Epithelial cell of proximal tubule (primary cell): Measurements from ENCODE around the gene MFN2. TPM values are rescaled to one million over a fixed set of nuclear protein-coding genes. Genes with fewer than 3 reads are reported as not detected.

Source experiments
- DNase-seq: peaks from one replicate; pipeline ENCODE4 v3.0.0-alpha.2; 2011; ENCODE audit warnings: low read depth
- H3K4me3 ChIP-seq: 2 replicates; pipeline ENCODE4 v1.5.1; 2011; ENCODE audit warnings: low read depth, mild to moderate bottlenecking, low read length
- total RNA-seq: library from RNA; depleted of rRNA; stranded (reverse); fragments of >200 nt; gene quantifications from 2 replicates; pipeline ENCODE4 v1.2.3, GENCODE V29; 2015
- TF ChIP-seq, protein P1 (sequence below): conservative IDR thresholded peaks from 2 replicates; pipeline ENCODE4 v1.5.1; 2012; ENCODE audit warnings: low read depth, mild to moderate bottlenecking, low read length

The MFN2 gene
- total RNA-seq, 1 donor from 2014 or later: 53.6 TPM

DNA sequence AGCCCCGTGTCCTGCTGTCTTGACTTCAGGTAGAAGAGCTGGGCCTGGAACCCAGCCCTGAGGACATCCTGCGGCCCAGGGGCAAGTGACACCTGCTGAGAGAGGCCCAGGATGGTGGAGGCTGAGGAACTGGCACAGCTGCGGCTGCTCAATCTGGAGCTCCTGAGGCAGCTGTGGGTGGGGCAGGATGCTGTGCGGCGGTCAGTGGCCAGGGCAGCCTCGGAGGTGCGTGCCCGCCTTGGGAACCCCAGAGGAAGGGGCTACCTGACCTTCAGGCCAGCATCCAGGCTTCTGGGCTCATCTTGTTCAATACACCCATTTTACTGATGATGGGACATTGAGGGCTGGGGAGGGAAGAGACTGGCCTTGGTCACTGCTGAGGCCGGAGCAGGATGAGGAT lies 41.4 kb downstream of the MFN2 start:
- no peak for DNase-seq
- no peak overlapping the region for H3K4me3 ChIP-seq
- TF ChIP-seq, protein P1, sequence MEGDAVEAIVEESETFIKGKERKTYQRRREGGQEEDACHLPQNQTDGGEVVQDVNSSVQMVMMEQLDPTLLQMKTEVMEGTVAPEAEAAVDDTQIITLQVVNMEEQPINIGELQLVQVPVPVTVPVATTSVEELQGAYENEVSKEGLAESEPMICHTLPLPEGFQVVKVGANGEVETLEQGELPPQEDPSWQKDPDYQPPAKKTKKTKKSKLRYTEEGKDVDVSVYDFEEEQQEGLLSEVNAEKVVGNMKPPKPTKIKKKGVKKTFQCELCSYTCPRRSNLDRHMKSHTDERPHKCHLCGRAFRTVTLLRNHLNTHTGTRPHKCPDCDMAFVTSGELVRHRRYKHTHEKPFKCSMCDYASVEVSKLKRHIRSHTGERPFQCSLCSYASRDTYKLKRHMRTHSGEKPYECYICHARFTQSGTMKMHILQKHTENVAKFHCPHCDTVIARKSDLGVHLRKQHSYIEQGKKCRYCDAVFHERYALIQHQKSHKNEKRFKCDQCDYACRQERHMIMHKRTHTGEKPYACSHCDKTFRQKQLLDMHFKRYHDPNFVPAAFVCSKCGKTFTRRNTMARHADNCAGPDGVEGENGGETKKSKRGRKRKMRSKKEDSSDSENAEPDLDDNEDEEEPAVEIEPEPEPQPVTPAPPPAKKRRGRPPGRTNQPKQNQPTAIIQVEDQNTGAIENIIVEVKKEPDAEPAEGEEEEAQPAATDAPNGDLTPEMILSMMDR: no peak

DNA sequence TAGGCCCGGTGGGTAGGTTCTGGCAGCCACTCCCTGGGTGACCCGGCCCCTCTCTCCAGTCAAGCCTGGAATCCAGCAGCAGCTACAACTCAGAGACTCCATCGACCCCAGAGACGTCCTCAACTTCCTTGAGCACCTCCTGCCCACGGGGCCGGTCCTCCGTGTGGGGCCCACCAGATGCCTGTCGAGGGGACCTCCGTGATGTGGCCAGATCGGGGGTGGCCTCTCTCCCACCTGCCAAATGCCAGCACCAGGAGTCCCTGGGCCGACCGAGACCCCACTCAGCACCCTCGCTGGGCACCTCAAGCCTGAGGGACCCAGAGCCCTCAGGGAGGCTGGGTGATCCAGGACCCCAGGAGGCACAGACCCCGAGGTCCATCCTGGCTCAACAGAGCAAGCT lies 41.8 kb downstream of the MFN2 start:
- no peak for DNase-seq
- H3K4me3 ChIP-seq: no peak overlapping the region
- TF ChIP-seq, protein P1: no peak

DNA sequence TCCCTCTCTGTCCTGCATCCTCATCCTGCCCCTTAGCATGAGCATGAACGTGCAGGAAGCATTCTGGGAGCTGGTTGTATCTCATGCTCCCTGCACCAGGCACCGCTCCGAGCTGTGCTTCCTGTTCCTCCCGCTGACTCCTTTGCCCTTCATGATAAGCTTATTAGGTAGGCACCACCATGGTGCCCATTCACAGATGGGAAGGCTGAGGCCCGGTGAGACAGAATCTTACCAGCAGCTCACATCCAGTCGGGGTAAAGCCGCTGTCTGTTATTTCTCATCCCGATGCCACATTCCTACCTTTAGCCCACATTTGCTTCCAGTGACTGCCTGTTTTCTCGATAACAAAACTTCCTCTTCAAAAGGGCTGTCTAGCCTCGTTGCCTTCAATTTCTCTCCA lies 46.3 kb downstream of the MFN2 start:
- TF ChIP-seq, protein P1: no peak
- DNase-seq: no peak
- H3K4me3 ChIP-seq: no peak overlapping the region

DNA sequence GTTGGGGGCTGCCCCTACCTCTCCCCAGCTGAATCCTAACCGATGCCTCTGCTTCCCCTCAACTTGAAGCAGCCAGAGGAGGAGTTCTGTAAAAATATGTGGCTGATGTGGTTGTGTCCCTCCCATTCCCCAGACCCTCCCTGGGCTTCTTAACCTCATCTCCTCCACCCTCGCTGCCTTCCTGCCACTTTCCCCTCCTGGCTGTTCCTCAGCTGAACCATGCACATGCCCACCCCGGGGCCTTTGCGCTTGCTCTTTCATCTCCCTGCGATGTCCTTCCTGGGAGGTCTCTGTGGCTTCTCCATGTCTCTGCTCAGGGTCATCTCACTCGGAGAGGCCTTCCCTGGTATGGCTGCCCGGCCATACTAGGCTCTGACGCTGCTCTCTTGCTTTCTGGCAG lies 48.0 kb downstream of the MFN2 start:
- no peak for DNase-seq
- TF ChIP-seq, protein P1: no peak

DNA sequence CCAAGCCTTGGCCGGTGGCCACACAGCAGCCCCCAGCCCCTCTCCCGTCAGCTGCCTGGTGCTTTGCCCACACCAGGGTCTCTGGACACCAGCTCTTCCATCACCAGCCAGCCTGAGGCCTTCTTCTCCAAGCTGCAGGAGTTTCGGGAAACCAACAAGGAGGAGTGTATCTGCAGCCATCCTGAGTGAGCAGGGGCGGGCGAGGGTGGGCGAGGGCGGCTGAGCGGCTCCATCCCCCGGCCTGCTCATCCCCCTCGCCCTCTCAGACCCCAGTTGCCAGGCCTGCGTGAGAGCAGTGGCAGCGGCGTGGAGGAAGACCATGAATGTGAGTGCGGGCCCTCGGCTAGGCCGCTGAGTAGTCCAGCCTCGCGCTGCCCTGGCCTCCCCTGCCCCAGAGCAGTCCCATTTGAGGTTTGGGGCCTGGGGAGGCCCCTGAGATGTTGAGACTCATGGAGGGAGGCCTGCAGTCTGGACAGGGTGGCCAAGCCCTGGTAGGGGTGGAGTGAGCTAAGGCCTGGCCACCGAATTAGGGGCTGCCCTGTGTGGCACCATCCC lies 48.8 kb downstream of the MFN2 start:
- TF ChIP-seq, protein P1: no peak
- DNase-seq: no peak
- no peak overlapping the region for H3K4me3 ChIP-seq

More for the DNA sequence above, 48.0 kb downstream of the MFN2 start:
- H3K4me3 ChIP-seq: no peak overlapping the region

DNA sequence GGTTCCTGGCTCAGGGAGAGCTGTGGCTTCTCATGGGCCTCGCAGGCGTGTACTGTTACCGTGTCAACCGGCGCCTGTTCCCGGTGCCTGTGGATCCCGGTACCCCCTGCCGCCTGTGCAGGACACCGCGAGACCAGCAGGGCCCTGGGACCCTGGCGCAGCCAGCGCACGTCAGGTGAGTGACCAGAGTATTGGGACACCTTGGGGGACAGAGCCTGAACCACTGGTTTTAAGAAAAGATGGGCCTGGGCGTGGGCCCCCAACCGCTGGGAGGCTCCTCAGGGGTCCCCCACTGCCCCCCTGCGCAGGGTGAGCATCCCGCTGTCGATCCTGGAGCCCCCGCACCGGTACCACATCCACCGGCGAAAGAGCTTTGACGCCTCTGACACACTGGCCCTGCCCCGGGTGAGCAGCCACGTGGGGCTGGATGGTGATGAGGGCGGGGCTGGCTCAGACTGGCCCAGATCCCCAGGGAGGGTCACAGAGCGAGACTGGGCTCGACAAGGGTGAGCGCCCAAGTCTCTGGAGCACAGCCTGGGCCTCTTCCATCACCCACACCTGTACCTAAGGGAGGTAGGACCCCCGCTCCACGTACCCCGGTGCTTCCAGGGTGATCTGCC lies 49.6 kb downstream of the MFN2 start:
- H3K4me3 ChIP-seq: no peak overlapping the region
- TF ChIP-seq, protein P1: no peak
- no peak for DNase-seq
